ENCODE results near the gene GNB1L.
"Not testable (repeated sequence)": the region's sequence is repeated elsewhere in the genome, so short reads cannot be mapped to it uniquely, and the experiment has no call there.

GNB1L gene

GRCh38 chr22:19791894-19792293 is 62.8 kb downstream of the GNB1L start:
- DNase-seq, result no peak

- DNase-seq, result no peak
These were observed 63.4 kb downstream of the GNB1L start for GRCh38 chr22:19791243-19791642.

- no peak for DNase-seq
These were observed 64.8 kb downstream of the GNB1L start for GRCh38 chr22:19789828-19790227.

- DNase-seq, result no peak
These were observed 65.3 kb downstream of the GNB1L start for GRCh38 chr22:19789406-19789805.

- DNase-seq, result no peak
These were observed 65.9 kb downstream of the GNB1L start for GRCh38 chr22:19788661-19789225.

GRCh38 chr22:19787849-19788141 is 66.9 kb downstream of the GNB1L start:
- no peak for DNase-seq

GRCh38 chr22:19786959-19787848 is 67.5 kb downstream of the GNB1L start:
- no peak for DNase-seq

GRCh38 chr22:19786264-19786585 is 68.4 kb downstream of the GNB1L start:
- DNase-seq, result no peak

GRCh38 chr22:19785461-19786263 is 69.0 kb downstream of the GNB1L start:
- no peak for DNase-seq

- no peak for DNase-seq
These were observed 70.1 kb downstream of the GNB1L start for GRCh38 chr22:19784384-19785175.

- DNase-seq, result no peak
These were observed 70.9 kb downstream of the GNB1L start for GRCh38 chr22:19783586-19784383.

GRCh38 chr22:19782533-19782932 is 72.1 kb downstream of the GNB1L start:
- no peak for DNase-seq

- no peak for DNase-seq
These were observed 74.9 kb downstream of the GNB1L start for GRCh38 chr22:19779685-19780268.

- no peak for DNase-seq
These were observed 75.7 kb downstream of the GNB1L start for GRCh38 chr22:19779011-19779421.

GRCh38 chr22:19777192-19777591 is 77.5 kb downstream of the GNB1L start:
- not testable (repeated sequence) for DNase-seq

- DNase-seq, result no peak
These were observed 78.1 kb downstream of the GNB1L start for GRCh38 chr22:19776433-19777031.

GRCh38 chr22:19775496-19776325 is 79.0 kb downstream of the GNB1L start:
- DNase-seq, result no peak

GRCh38 chr22:19774628-19775027 is 80.0 kb downstream of the GNB1L start:
- DNase-seq, result no peak

- no peak for DNase-seq
These were observed 81.1 kb downstream of the GNB1L start for GRCh38 chr22:19773470-19774040.
